HEK293T (cell line): ENCODE measurements around the gene SUSD5.

Source experiments
- BHLHE40 ChIP-seq: fragments of 450-650 bp; IDR thresholded peaks from 2 replicates; pipeline ENCODE4 v1.6.1; 2016; ENCODE audit warnings: mild to moderate bottlenecking, moderate library complexity, borderline replicate concordance
- CTBP1 ChIP-seq: fragments of 450-650 bp; IDR thresholded peaks from 2 replicates; pipeline ENCODE4 v1.6.1; 2016; ENCODE audit warnings: borderline replicate concordance
- ELF4 ChIP-seq: fragments of 450-650 bp; IDR thresholded peaks from 2 replicates; pipeline ENCODE4 v1.6.1; 2017; ENCODE audit warnings: antibody characterized with exemption
- FOXK2 ChIP-seq: fragments of 450-650 bp; IDR thresholded peaks from 2 replicates; pipeline ENCODE4 v1.6.1; 2016; ENCODE audit warnings: mild to moderate bottlenecking
- FOXM1 ChIP-seq: fragments of 450-650 bp; IDR thresholded peaks from 2 replicates; pipeline ENCODE4 v1.6.1; 2017; ENCODE audit warnings: mild to moderate bottlenecking, borderline replicate concordance
- HDGF ChIP-seq: fragments of 450-650 bp; IDR thresholded peaks from 2 replicates; pipeline ENCODE4 v1.6.1; 2017; ENCODE audit warnings: antibody characterized with exemption, borderline replicate concordance
- LEF1 ChIP-seq: fragments of 450-650 bp; IDR thresholded peaks from 2 replicates; pipeline ENCODE4 v1.6.1; 2017; ENCODE audit warnings: mild to moderate bottlenecking, borderline replicate concordance
- NFRKB ChIP-seq: fragments of 450-650 bp; IDR thresholded peaks from 2 replicates; pipeline ENCODE4 v1.6.1; 2016; ENCODE audit warnings: mild to moderate bottlenecking, moderate library complexity
- SP1 ChIP-seq: fragments of 450-650 bp; IDR thresholded peaks from 2 replicates; pipeline ENCODE4 v1.6.1; 2017
- SUZ12 ChIP-seq: fragments of 450-650 bp; IDR thresholded peaks from 2 replicates; pipeline ENCODE4 v1.6.1; 2016; ENCODE audit warnings: mild to moderate bottlenecking

GRCh38 chr3:33229066-33229465, 10.5 kb upstream of the SUSD5 start:
- TF ChIP-seq HDGF (no peak), SP1 (no peak), FOXM1 (no peak), ELF4 (no peak), BHLHE40 (no peak), NFRKB (no peak), SUZ12 (no peak), LEF1 (no peak), CTBP1 (no peak), FOXK2 (no peak)
